Lower lobe of right lung (tissue), 2 donors: ENCODE measurements around the gene CNPY4. TPM values are rescaled to one million over a fixed set of nuclear protein-coding genes. Genes with fewer than 3 reads are reported as not detected.

Experiments used
- ATAC-seq, 2 donors: fragments of 200-7000 bp; cut with Tn5 transposase; one replicate each; pipeline ENCODE4 v1.9.1; 2020 to 2022; ENCODE audit warnings: mild to moderate bottlenecking in 2 of 2, moderate library complexity in 2 of 2
- DNase-seq: peaks from one replicate; pipeline ENCODE4 v3.0.0-alpha.2; 2020
- H3K27ac ChIP-seq: fragments of 200-600 bp; one replicate; pipeline ENCODE4 v1.8.0; 2022
- H3K27me3 ChIP-seq: fragments of 200-600 bp; one replicate; pipeline ENCODE4 v1.8.0; 2022; ENCODE audit warnings: low read depth
- H3K36me3 ChIP-seq: fragments of 200-600 bp; one replicate; pipeline ENCODE4 v1.8.0; 2022; ENCODE audit warnings: mild to moderate bottlenecking
- H3K4me1 ChIP-seq: fragments of 200-600 bp; one replicate; pipeline ENCODE4 v1.8.0; 2022
- H3K4me3 ChIP-seq: fragments of 200-600 bp; one replicate; pipeline ENCODE4 v1.8.0; 2022; ENCODE audit warnings: mild to moderate bottlenecking
- H3K9me3 ChIP-seq: fragments of 200-600 bp; one replicate; pipeline ENCODE4 v1.8.0; 2022
- CTCF ChIP-seq: fragments of 200-600 bp; IDR thresholded peaks from one replicate; pipeline ENCODE4 v1.8.0; 2022; ENCODE audit warnings: antibody characterized with exemption, mild to moderate bottlenecking
- intact Hi-C: fragments of 100-400 bp; cut with DNase I; formaldehyde crosslinking; loops from one replicate; pipeline ENCODE4 v1.11.0; 2022
- total RNA-seq: library from RNA; stranded (reverse); fragmentation: NEBNext Ultra II Directional; extraction: Animal tissue kit (Norgen Biotek cat#: 25700); gene quantifications from one replicate; pipeline ENCODE4 v1.2.1, GENCODE V29; 2021
- donor health status: DM: no; HTN: yes; CAD: no; lungs with severe emphysema.

The CNPY4 gene
- total RNA-seq, 1 donor from 2014 or later: 10.5 TPM

GRCh38 chr7:100157334-100158228 is 38.1 kb downstream of the CNPY4 start:
- Histone ChIP-seq H3K27ac (peak overlapping the region; percentile 84), H3K4me1 (peaks cover 46% of the 10 kb centered on the region), H3K36me3 (peaks cover 45% of the 10 kb centered on the region), H3K4me3 (peak overlapping the region; percentile 90), H3K9me3 (no peaks in the 10 kb centered on the region), H3K27me3 (no peaks in the 10 kb centered on the region)
- intact Hi-C loops: no loop called here
- DNase-seq (peak; percentile 67), ATAC-seq (peak; percentile 54)
- TF ChIP-seq CTCF: no peak

GRCh38 chr7:100158229-100159098 is 39.0 kb downstream of the CNPY4 start, which contains the start of gene TRAPPC14:
Gene TRAPPC14 (minus strand): TSS chr7:100158723. CDS start chr7:100158499, 224 bp downstream.
- Histone ChIP-seq H3K27ac (peak within 1 kb of the TSS; percentile 84), H3K4me3 (peak within 1 kb of the TSS; percentile 90), H3K9me3 (no peaks in the 10 kb centered on the region), H3K36me3 (peaks cover 38% of the 10 kb centered on the region), H3K27me3 (no peaks in the 10 kb centered on the region), H3K4me1 (peaks cover 37% of the 10 kb centered on the region)
- no peak for TF ChIP-seq CTCF
- peak; percentile 98 for DNase-seq
- ATAC-seq: peak; percentile 92 to 97
- intact Hi-C loops: no loop called here

- intact Hi-C loops: no loop called here
- ATAC-seq (no peak), DNase-seq (no peak)
- peaks cover 31% of the 10 kb centered on the region for H3K36me3 ChIP-seq
- no peaks in the 10 kb centered on the region for H3K27me3 ChIP-seq
- H3K27ac ChIP-seq: peak overlapping the region; percentile 84
- H3K9me3 ChIP-seq: no peaks in the 10 kb centered on the region
- no peak for TF ChIP-seq CTCF
- H3K4me3 ChIP-seq: peak overlapping the region; percentile 90
- peaks cover 33% of the 10 kb centered on the region for H3K4me1 ChIP-seq
Observed at GRCh38 chr7:100159099-100159623, 39.7 kb downstream of the CNPY4 start.

GRCh38 chr7:100160067-100160466 is 40.6 kb downstream of the CNPY4 start:
- intact Hi-C loops: no loop called here
- TF ChIP-seq CTCF: no peak
- no peak overlapping the region for H3K4me3 ChIP-seq
- H3K27ac ChIP-seq: no peak overlapping the region
- peaks cover 23% of the 10 kb centered on the region for H3K36me3 ChIP-seq
- no peaks in the 10 kb centered on the region for H3K27me3 ChIP-seq
- no peak for ATAC-seq
- peaks cover 24% of the 10 kb centered on the region for H3K4me1 ChIP-seq
- DNase-seq: no peak
- H3K9me3 ChIP-seq: no peaks in the 10 kb centered on the region

- Histone ChIP-seq H3K9me3 (no peaks in the 10 kb centered on the region), H3K27me3 (peaks cover 8% of the 10 kb centered on the region), H3K27ac (no peak overlapping the region), H3K36me3 (no peaks in the 10 kb centered on the region), H3K4me3 (no peak overlapping the region), H3K4me1 (peaks cover 18% of the 10 kb centered on the region)
- intact Hi-C loops: no loop called here
- DNase-seq: no peak
- no peak for ATAC-seq
- TF ChIP-seq CTCF: no peak
Observed at GRCh38 chr7:100163006-100163531, 43.6 kb downstream of the CNPY4 start.
